Midbrain (tissue), 1 donor: ENCODE data around the gene BAHCC1.

Experiments used
- DNase-seq: peaks from one replicate; lab custom pipeline; 2025; lab: John Stamatoyannopoulos, UW

BAHCC1 gene

GRCh38 chr17:81367171-81367570 lies 28.1 kb upstream of the BAHCC1 start:
- no peak for DNase-seq

GRCh38 chr17:81368161-81369022 lies 26.9 kb upstream of the BAHCC1 start:
- no peak for DNase-seq

- DNase-seq = no peak
Observed at GRCh38 chr17:81370294-81370693, 25.0 kb upstream of the BAHCC1 start.

GRCh38 chr17:81371910-81372760 lies 23.1 kb upstream of the BAHCC1 start:
- peak; percentile 45 for DNase-seq

GRCh38 chr17:81373536-81374160 lies 21.6 kb upstream of the BAHCC1 start:
- no peak for DNase-seq

GRCh38 chr17:81374890-81375289 lies 20.4 kb upstream of the BAHCC1 start:
- no peak for DNase-seq

- DNase-seq = no peak
Observed at GRCh38 chr17:81376946-81377714, 18.1 kb upstream of the BAHCC1 start.

- DNase-seq = no peak
Observed at GRCh38 chr17:81378941-81379511, 16.2 kb upstream of the BAHCC1 start.

- no peak for DNase-seq
Observed at GRCh38 chr17:81379523-81379942, 15.7 kb upstream of the BAHCC1 start.

- no peak for DNase-seq
Observed at GRCh38 chr17:81380131-81380530, 15.1 kb upstream of the BAHCC1 start.

GRCh38 chr17:81380666-81381518 lies 14.4 kb upstream of the BAHCC1 start:
- no peak for DNase-seq

- no peak for DNase-seq
Observed at GRCh38 chr17:81381632-81382577, 13.4 kb upstream of the BAHCC1 start.

- no peak for DNase-seq
Observed at GRCh38 chr17:81382851-81383250, 12.4 kb upstream of the BAHCC1 start.

- no peak for DNase-seq
Observed at GRCh38 chr17:81383504-81384421, 11.5 kb upstream of the BAHCC1 start.

GRCh38 chr17:81384929-81385319 lies 10.3 kb upstream of the BAHCC1 start:
- DNase-seq = no peak

GRCh38 chr17:81385320-81386111 lies 9.7 kb upstream of the BAHCC1 start:
- DNase-seq = peak; percentile 96

GRCh38 chr17:81386141-81386645 lies 9.1 kb upstream of the BAHCC1 start:
- DNase-seq = no peak
